Activated naive CD8-positive, alpha-beta T cell treated with anti-CD3 and anti-CD28 coated beads, Interleukin-2, amount 50 U/mL, for 16 hours (primary cell): ENCODE data around the gene HOOK2.

Experiments
- DNase-seq: peaks from one replicate; pipeline ENCODE4 v3.0.0-alpha.2; 2020; ENCODE audit warnings: low read depth, low spot score

The HOOK2 gene

GRCh38 chr19:12782424-12783290 lies 7.3 kb upstream of the HOOK2 start:
- DNase-seq: peak; percentile 67

- DNase-seq: no peak
Measured at GRCh38 chr19:12782174-12782423, 6.7 kb upstream of the HOOK2 start.

GRCh38 chr19:12779162-12779993 lies 4.0 kb upstream of the HOOK2 start:
- no peak for DNase-seq

- no peak for DNase-seq
Measured at GRCh38 chr19:12778905-12779161, 3.5 kb upstream of the HOOK2 start.

- no peak for DNase-seq
Measured at GRCh38 chr19:12778017-12778904, 2.9 kb upstream of the HOOK2 start.

DNA sequence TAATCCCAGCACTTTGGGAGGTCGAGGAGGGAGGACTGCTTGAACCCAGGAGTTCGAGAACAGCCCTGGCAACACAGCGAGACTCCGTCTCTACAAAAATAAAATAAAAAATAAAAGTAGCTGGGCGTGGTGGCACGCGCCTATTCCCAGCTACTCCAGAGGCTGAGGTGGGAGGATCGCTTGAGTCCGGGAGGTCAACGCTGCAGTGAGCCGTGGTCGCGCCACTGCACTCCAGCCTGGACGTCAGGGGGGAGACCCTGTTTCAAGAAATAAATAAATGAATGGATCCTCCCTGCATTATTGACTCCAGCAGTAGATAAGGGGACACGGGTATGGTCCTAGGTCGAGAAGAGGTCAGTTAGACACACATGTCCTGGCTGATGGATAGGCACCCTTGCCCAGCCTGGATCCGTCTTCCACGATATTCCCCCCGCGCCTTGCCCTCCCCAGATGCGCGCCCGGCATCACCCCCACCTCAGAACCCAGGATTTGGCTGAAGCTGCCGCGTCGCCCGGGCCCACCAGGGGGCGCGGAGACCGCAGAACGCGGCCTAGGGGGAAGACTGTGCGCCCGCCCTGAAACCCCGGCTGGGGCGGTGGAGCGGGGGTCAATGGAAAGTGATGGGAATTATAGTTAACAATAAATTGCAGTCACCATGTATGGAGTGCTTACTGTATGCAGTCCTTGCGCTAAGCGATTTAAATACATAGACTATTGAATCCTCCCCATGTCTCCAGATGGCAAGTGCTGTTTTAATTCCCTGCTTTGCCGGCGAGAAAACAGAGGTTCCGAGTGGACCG lies 2.1 kb upstream of the HOOK2 start:
- DNase-seq: peak; percentile 64

DNA sequence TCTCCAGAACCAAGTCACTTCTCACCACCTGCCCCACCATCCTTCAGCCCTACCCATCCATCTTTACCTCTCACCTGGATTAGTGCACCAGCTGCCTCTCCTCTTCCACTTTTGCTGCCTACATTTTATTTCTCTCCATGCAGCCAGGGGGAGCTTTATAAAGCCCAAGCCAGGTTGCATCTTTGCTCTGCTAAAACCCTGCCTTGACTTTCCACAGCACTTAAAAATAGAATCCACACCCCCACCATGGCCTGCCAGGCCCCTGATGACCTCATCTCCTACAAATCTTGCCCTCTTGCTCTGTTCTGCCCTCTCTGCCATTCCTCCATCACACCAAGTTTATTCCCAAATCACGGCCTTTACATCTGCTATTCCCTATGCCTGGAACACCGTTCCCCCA lies 1.8 kb downstream of the HOOK2 start:
- no peak for DNase-seq

GRCh38 chr19:12772323-12772722 lies 3.0 kb downstream of the HOOK2 start:
- DNase-seq: no peak

DNA sequence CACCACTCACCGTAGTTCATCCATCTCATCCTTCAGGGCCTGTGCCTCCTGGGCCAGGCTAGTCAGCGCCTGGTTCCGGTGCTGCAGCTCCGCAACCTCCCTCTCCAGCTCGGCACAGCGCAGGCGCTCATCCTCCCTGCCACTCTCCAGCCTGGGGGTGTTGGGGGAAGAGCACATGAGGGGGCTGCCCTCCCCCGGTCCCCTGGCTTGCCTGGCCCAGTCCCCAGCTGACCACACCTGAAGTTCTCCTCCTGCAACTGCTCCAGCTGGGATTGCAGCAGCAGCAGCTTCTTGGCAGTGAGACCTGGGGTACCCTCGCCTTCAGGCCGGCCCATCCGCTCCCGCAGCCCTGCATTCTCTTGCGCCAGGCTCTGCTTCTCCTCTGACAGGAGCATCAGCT lies 4.4 kb downstream of the HOOK2 start:
- DNase-seq: no peak

DNA sequence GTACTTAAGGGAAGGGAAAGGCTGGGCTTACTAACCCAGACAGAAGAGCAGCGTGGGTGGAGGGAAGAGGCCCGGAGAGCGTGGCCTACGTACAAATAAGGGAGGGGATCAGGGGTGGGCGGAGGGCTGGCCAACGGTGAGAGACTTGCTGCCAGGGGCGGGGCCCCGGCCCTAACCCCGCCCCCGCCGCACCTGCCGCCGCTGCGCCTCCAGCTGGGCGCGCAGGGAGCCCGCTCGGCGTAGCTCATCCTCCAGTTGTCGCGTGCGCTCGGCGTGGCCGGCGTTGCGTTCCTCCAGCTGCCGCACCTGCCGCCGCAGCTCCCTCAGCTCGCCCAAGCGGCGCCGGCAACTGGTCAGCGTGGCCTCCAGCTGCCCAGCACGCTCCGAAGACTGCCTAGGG lies 5.7 kb downstream of the HOOK2 start:
- no peak for DNase-seq

GRCh38 chr19:12767666-12768065 lies 7.7 kb downstream of the HOOK2 start:
- no peak for DNase-seq

GRCh38 chr19:12767150-12767549 lies 8.2 kb downstream of the HOOK2 start:
- no peak for DNase-seq

DNA sequence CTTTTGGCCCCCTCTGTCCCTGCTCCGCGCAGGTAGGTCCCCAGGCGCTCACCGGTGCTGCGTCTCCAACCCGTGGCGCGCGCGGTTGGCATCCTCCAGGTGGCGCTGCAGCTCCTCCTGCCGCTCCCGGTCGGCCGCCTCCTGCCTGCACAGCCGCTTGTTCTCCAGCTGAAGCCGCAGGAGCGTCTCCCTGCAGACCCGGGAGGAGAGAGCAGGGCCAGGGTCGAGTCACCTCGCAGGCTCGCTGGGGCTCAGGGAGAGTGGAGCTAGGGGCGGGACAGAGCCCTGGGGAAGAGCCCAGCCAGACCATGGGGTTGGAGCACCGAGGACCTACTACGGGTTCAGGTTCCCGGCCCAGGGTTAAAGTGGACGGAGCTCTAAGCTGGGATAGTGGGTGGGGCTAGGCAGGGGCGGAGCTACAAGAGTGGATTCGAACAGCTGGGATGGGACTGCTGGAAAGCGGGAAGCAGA lies 9.3 kb downstream of the HOOK2 start:
- no peak for DNase-seq

DNA sequence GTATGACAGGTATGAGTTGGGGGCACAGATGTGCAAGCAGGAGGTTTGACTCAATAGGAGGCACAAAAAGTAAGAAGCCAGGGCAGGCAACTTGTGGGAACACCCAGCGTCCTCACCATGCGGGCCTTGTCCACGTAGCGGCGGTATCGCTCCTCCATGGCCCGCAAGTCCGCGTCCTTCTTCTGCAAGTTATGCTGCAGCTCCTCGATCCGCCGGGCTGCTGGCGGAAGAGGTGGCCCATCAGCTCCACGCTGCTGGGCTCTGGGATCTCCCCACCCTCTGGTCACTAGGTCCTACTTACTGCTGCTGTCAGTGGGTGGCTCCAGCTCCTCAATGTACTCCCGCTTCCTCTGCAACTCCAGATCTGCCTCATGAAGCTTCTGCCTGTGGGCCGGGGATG lies 10.7 kb downstream of the HOOK2 start:
- no peak for DNase-seq

GRCh38 chr19:12763100-12763499 lies 12.3 kb downstream of the HOOK2 start:
- DNase-seq: no peak

DNA sequence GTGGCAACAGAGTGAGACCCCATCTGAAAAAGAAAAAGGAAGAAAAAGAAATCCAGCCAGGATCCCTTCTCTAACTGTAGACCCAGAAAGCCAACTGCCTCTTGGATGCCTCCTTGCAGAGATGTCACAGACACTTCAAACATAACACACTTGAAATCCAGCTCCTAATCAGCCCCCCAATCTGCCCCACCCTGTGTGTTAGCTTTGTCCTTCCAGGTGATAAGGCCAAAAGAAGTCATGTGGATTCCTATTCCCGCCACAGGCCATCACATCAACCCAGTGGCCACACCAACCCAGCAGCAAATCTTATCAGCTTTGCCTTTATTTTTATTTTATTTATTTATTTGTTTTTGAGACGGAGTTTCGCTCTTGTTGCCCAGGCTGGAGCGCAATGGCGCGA lies 15.7 kb downstream of the HOOK2 start:
- DNase-seq: no peak

DNA sequence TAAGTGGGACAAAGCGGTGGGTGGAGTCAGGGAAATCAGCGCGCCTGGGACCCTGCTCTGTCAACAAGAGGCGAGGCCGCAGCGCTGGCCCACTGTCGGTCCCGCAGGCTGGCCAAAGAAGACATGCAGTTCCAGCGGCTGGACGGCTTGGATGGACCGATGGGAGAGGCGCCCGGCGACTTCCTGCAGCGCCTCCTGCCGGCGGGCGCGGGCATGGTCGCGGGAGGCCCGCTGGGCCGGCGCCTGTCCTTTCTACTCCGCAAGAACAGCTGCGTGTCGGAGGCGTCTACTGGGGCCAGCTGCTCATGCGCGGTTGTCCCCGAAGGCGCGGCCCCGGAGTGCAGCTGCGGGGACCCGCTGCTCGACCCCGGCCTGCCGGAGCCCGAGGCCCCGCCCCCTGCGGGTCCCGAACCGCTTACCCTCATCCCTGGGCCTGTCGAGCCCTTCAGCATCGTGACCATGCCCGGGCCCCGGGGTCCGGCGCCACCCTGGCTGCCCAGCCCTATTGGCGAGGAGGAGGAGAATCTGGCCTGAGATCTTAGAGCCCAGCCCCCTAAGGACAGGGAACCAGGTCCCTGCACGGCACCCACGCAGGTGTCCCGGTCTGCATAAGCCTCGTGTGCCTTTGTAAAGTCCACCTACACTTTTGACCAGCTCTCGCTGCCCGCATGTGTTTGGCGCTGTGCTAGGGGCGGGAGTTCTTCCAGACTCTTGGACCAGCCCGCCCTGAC lies 17.6 kb downstream of the HOOK2 start:
- peak; percentile 34 for DNase-seq

DNA sequence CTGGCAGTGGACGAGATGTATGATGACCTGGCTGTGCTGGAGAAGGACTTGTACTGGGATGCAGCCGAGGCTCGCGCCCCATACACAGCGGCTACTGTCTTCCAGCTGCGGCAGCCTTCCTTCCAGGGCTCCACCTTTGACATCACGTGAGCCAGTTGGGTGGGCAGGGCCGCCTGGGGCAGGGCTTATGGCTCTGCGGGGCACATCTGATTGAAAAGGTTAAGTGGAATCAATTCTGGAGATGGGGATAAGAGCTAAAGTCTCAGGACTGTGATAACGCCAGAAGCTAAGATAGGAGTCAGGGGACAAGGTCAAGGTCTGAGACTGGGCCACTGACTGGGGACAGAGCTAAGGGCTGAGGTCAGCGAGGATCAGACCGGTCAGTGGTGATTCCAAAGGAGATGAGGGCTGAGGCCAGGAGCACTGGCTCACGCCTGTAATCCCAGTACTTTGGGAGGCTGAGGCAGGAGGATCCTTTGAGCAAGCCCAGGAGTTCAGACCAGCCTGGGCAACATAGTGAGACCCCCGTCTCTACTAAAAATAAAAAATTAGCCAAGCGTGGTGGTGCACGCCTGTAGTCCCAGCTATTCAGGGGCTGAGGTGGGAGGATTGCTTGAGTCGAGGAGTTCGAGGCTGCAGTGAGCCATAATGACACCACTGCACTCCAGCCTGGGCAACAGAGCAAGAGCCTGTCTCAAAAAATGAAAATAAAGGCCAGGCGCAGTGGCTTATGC lies 19.0 kb downstream of the HOOK2 start:
- no peak for DNase-seq

DNA sequence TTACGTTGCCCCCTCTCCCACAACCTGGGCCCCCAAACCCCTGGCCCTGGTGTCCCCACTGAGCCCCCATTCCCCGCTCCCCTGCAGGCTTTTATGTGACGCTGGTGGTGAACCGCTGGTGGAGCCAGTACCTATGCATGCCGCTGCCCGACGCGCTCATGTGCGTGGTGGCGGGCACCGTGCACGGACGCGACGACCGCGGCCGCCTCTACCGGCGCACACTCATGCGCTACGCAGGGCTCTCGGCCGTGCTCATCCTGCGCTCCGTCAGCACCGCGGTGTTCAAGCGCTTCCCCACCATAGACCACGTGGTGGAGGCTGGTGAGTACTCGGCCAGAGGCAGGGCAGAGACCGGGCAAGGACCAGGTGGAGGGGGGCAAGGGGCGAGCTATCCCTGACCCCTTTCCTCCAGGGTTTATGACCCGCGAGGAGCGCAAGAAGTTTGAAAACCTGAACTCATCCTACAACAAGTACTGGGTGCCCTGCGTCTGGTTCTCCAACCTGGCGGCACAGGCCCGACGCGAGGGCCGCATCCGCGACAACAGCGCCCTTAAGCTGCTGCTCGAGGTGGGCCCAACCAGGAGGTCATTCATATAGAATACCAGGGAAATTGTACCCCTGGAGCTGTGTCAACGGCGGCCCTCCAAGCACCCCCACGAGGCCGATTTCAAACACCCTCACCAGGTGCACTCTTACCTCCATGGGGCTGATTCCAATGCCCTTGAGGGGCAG lies 20.7 kb downstream of the HOOK2 start:
- no peak for DNase-seq
